GM23338 (cell line): Measurements from ENCODE around the gene NDUFS4.

ENCODE experiments used
- CREB1 ChIP-seq: fragments of 250-450 bp; sonication (Bioruptor Pico); IDR thresholded peaks from 2 replicates; pipeline ENCODE4 v1.5.0; 2020; ENCODE audit warnings: low read depth, mild to moderate bottlenecking, moderate library complexity
- CTCF ChIP-seq, 2 experiments: fragments of 200-600 bp in 1 of 2; sonication (generic) in 1 of 2; conservative IDR thresholded peaks; 2 replicates each; pipeline versions ENCODE4 v1.5.1 to v1.6.1; 2016 to 2017; ENCODE audit warnings: antibody characterized with exemption in 2 of 2, low read depth in 2 of 2, mild to moderate bottlenecking in 2 of 2, moderate library complexity in 1 of 2
- EZH2 ChIP-seq: fragments of 200-600 bp; sonication (generic); IDR thresholded peaks from one replicate; pipeline ENCODE4 v1.8.0; 2017; ENCODE audit warnings: antibody characterized with exemption, mild to moderate bottlenecking, low read depth; ENCODE audit not compliant: unreplicated experiment
- EZH2phosphoT487 ChIP-seq: fragments of 200-600 bp; sonication (generic); IDR thresholded peaks from one replicate; pipeline ENCODE4 v1.8.1; 2018; ENCODE audit warnings: antibody characterized with exemption; ENCODE audit not compliant: unreplicated experiment
- JUNB ChIP-seq: IDR thresholded peaks from one replicate; pipeline ENCODE4 v1.6.1; 2016; ENCODE audit warnings: antibody characterized with exemption; ENCODE audit not compliant: unreplicated experiment
- NANOG ChIP-seq: IDR thresholded peaks from 2 replicates; pipeline ENCODE4 v1.6.1; 2016; ENCODE audit warnings: antibody characterized with exemption, borderline replicate concordance
- POLR2AphosphoS5 ChIP-seq: IDR thresholded peaks from 2 replicates; pipeline ENCODE4 v1.6.1; 2016; ENCODE audit warnings: antibody characterized with exemption, low read depth
- REST ChIP-seq: IDR thresholded peaks from one replicate; pipeline ENCODE4 v1.6.1; 2018; ENCODE audit warnings: antibody characterized with exemption; ENCODE audit not compliant: unreplicated experiment
- STAT1 ChIP-seq: IDR thresholded peaks from one replicate; pipeline ENCODE4 v1.6.1; 2016; ENCODE audit warnings: antibody characterized with exemption; ENCODE audit not compliant: unreplicated experiment

GRCh38 chr5:53576674-53577073, 16.2 kb downstream of the NDUFS4 start:
- TF ChIP-seq EZH2 = no peak
- no peak for TF ChIP-seq CTCF (conservative IDR thresholded peaks at IDR 0.05; ENCODE audit: low read depth in 2 of 2)
- no peak for TF ChIP-seq POLR2AphosphoS5
- no peak for TF ChIP-seq STAT1
- TF ChIP-seq NANOG = no peak
- TF ChIP-seq CREB1 (CRISPR knock-in tag) = no peak
- no peak for TF ChIP-seq REST
- no peak for TF ChIP-seq EZH2phosphoT487
- no peak for TF ChIP-seq JUNB
